ENCODE measurements around the gene METTL21C.

METTL21C gene

DNA sequence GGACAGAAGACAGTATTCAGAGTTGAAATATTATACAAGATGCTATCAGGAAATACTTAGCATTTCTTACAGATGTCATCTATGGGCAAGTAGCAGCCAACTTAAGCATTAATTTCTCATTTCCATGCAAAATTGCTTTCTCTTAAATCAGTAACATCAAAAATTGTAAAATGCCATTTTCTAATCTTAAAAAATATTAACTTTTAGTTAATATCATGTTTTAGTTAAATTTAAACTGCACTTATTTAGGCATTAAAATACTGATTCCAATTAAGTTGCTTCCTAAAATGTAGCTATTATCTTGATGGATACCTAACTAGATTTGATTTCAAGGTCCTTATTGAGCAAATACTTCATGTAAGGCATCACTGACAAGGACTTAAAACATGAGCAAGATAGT lies 27.8 kb downstream of the METTL21C start:
- TF ChIP-seq, protein P1, sequence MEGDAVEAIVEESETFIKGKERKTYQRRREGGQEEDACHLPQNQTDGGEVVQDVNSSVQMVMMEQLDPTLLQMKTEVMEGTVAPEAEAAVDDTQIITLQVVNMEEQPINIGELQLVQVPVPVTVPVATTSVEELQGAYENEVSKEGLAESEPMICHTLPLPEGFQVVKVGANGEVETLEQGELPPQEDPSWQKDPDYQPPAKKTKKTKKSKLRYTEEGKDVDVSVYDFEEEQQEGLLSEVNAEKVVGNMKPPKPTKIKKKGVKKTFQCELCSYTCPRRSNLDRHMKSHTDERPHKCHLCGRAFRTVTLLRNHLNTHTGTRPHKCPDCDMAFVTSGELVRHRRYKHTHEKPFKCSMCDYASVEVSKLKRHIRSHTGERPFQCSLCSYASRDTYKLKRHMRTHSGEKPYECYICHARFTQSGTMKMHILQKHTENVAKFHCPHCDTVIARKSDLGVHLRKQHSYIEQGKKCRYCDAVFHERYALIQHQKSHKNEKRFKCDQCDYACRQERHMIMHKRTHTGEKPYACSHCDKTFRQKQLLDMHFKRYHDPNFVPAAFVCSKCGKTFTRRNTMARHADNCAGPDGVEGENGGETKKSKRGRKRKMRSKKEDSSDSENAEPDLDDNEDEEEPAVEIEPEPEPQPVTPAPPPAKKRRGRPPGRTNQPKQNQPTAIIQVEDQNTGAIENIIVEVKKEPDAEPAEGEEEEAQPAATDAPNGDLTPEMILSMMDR (conservative IDR thresholded peaks at IDR 0.05), result no peak
- no peak overlapping the region for H3K27ac ChIP-seq

DNA sequence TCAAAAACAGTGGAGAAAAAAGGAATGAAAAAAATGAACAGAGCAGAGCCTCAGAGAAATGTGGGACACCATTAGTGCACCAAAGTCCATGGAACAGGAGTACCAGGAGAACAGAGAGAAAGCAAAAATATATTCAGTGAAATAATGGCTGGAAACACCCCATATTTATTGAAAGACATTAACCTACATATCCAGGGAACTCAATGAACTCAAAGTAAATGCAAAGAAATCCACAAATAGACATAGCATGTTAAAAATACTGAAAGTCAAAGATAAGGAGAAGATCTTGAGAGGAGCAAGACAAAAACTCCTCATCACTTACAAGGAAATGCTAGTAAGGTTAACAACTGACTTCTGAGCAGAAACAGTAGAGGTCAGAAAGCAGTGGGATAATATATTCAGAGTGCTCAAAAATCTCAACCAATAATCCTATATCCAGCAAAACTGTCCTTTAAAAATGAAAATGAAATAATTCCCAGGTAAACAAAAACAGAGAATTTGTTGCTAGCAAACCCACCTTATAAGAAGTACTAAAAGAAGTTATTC lies 35.6 kb downstream of the METTL21C start:
- TF ChIP-seq, protein P1 (conservative IDR thresholded peaks at IDR 0.05), result no peak
- no peak overlapping the region for H3K27ac ChIP-seq

DNA sequence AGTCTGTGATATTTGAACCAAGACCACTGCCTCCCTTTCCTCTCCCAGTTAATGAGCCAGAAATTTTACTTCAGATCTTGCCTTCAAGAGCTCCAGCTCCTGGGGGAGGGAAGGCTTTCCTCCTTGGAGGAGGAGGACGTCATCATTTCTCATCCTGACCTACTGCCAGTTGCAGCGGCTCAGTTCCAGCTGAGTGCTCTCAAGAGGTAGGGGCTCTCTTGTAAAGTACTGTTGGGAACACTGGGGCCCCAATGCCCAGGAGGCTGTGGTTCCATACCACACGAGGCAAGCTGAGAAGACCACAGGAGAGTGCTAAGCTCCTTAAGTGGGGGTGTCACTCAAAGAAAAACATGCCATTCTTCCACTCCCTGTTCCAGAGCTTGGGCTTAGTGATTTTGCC lies 36.2 kb downstream of the METTL21C start:
- H3K27ac ChIP-seq, result no peak overlapping the region
- TF ChIP-seq, protein P1 (conservative IDR thresholded peaks at IDR 0.05), result no peak

DNA sequence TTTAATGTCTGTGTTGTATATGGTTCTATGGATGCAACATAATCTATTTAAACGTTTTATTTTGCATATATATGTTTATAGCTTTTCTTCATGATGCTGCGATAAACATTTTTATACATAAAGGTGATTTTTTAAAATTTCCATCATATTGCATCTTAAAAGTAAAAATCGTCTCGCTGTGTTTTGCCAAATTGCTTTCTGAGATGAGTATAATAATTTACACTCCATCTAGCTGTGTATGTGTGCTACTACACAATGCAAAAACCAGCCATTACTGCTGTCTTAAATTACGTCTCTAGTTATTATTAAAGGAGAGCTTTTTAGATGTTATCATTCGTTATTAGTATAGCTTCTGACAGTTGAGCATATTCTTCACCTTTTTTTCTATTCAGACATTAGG lies 37.2 kb downstream of the METTL21C start:
- H3K27ac ChIP-seq, result no peak overlapping the region
- TF ChIP-seq, protein P1 (conservative IDR thresholded peaks at IDR 0.05), result peak; percentile 79

DNA sequence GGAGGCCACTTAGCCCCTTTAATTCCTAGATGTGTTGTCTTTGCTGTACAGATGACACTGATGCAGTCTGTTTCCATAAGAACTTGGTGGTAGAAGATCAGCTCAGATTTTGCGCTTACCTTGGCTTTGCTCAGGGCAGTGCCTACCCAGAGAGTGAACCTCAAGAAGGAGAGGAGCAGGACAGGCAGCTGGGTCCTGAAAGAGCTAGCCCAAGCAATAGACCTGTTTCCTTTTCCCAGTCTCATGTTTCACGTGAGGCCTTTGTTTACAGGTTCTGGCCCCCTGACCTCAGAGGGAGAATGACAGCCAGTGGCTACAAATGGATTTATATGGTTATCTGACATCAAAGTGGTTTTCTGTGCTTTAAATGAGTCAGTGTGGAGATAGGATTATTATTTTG lies 40.1 kb downstream of the METTL21C start:
- H3K27ac ChIP-seq, result no peak overlapping the region
- TF ChIP-seq, protein P1 (conservative IDR thresholded peaks at IDR 0.05), result no peak

DNA sequence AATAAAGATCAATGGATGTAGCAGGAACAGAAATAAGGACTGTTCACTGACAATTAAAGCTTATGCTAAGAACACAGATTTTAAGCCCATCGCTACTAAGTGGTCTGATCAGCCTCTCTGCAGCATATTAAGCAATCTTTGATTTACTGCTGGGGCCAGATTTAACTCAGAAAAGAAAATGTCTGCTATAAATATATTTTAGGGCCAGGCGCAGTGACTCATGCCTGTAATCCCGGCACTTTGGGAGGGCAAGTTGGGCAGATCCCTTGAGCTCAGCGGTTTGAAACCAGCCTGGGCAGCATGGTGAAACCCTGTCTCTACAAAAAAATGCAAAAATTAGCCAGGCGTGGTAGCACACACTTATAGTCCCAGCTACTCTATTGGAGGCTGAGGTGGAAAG lies 43.0 kb downstream of the METTL21C start:
- H3K27ac ChIP-seq, result no peak overlapping the region
- TF ChIP-seq, protein P1 (conservative IDR thresholded peaks at IDR 0.05), result no peak

DNA sequence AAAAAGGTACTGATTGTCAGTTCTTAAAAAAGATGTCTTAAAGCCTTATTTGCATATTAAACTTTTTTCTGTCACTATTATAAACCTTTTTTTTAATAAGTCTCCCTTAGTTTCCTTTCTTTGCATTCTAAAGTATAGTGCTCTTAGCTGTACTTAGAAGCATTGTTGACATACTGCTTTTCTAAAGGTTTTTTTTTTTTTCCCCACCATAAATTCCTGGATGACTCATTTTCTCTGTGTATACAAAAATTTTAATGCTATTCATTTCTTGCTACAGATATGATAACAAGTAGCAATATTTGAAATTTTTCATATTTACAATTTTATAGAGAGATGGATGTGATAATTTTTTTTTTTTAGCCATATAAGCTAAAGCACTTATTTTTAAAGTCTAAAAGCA lies 43.5 kb downstream of the METTL21C start:
- H3K27ac ChIP-seq, result no peak overlapping the region
- TF ChIP-seq, protein P1 (conservative IDR thresholded peaks at IDR 0.05), result no peak
